SJSA1 (cell line): Measurements from ENCODE around the gene AFP. TPM values are rescaled to one million over a fixed set of nuclear protein-coding genes. Genes with fewer than 3 reads are reported as not detected.

ENCODE experiments used
- DNase-seq, 2 experiments: peaks; one replicate each; pipeline ENCODE4 v3.0.0-alpha.2; 2015 to 2020; ENCODE audit warnings: low spot score in 2 of 2, low read depth in 1 of 2
- H3K27ac ChIP-seq: fragments of 250-450 bp; sonication (Bioruptor Pico); 2 replicates; pipeline ENCODE4 v1.5.1; 2020; ENCODE audit warnings: mild to moderate bottlenecking, moderate library complexity
- H3K27me3 ChIP-seq: fragments of 250-450 bp; sonication (Bioruptor Pico); replicated peaks from 2 replicates; pipeline ENCODE4 v1.5.1; 2020; ENCODE audit warnings: mild to moderate bottlenecking, moderate library complexity
- H3K36me3 ChIP-seq: fragments of 250-450 bp; sonication (Bioruptor Pico); 2 replicates; pipeline ENCODE4 v1.5.1; 2020; ENCODE audit warnings: mild to moderate bottlenecking
- H3K4me1 ChIP-seq: fragments of 250-450 bp; sonication (Bioruptor Pico); replicated peaks from 2 replicates; pipeline ENCODE4 v1.6.1; 2021; ENCODE audit warnings: mild to moderate bottlenecking
- H3K4me3 ChIP-seq: fragments of 250-450 bp; sonication (Bioruptor Pico); 2 replicates; pipeline ENCODE4 v1.5.1; 2020; ENCODE audit warnings: mild to moderate bottlenecking
- H3K9me3 ChIP-seq: fragments of 250-450 bp; sonication (Bioruptor Pico); replicated peaks from 2 replicates; pipeline ENCODE4 v1.5.1; 2020; ENCODE audit warnings: mild to moderate bottlenecking
- total RNA-seq: library from RNA; depleted of rRNA; stranded (reverse); fragments of >200 nt; shearing (Covaris generic); gene quantifications from 2 replicates; pipeline ENCODE4 v1.2.3, GENCODE V29; 2014

The AFP gene
- total RNA-seq, 1 experiment from 2014 or later, result 0.74 TPM

DNA sequence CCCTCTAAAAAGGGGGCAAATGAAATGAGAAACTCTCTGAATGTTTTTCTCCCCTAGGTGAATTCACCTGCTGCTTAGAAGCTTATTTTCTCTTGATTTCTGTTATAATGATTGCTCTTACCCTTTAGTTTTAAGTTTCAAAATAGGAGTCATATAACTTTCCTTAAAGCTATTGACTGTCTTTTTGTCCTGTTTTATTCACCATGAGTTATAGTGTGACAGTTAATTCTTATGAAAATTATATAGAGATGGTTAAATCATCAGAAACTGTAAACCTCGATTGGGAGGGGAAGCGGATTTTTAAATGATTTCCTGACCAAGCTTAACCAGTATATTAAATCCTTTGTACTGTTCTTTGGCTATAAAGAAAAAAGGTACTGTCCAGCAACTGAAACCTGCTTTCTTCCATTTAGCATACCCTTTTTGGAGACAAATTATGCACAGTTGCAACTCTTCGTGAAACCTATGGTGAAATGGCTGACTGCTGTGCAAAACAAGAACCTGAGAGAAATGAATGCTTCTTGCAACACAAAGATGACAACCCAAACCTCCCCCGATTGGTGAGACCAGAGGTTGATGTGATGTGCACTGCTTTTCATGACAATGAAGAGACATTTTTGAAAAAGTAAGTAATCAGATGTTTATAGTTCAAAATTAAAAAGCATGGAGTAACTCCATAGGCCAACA lies 27.7 kb upstream of the AFP start:
- Histone ChIP-seq H3K4me1 (no peaks in the 10 kb centered on the region), H3K9me3 (no peaks in the 10 kb centered on the region), H3K27me3 (peaks cover 28% of the 10 kb centered on the region), H3K27ac (no peak overlapping the region), H3K4me3 (no peak overlapping the region), H3K36me3 (no peaks in the 10 kb centered on the region)
- DNase-seq, result no peak

DNA sequence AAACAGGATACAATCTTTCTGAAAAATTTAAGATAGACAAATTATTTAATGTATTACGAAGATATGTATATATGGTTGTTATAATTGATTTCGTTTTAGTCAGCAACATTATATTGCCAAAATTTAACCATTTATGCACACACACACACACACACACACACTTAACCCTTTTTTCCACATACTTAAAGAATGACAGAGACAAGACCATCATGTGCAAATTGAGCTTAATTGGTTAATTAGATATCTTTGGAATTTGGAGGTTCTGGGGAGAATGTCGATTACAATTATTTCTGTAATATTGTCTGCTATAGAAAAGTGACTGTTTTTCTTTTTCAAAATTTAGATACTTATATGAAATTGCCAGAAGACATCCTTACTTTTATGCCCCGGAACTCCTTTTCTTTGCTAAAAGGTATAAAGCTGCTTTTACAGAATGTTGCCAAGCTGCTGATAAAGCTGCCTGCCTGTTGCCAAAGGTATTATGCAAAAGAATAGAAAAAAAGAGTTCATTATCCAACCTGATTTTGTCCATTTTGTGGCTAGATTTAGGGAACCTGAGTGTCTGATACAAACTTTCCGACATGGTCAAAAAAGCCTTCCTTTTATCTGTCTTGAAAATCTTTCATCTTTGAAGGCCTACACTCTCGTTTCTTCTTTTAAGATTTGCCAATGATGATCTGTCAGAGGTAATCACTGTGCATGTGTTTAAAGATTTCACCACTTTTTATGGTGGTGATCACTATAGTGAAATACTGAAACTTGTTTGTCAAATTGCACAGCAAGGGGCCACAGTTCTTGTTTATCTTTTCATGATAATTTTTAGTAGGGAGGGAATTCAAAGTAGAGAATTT lies 26.8 kb upstream of the AFP start:
- Histone ChIP-seq H3K27ac (no peak overlapping the region), H3K36me3 (no peaks in the 10 kb centered on the region), H3K27me3 (peaks cover 28% of the 10 kb centered on the region), H3K4me3 (no peak overlapping the region), H3K9me3 (no peaks in the 10 kb centered on the region), H3K4me1 (no peaks in the 10 kb centered on the region)
- no peak for DNase-seq

DNA sequence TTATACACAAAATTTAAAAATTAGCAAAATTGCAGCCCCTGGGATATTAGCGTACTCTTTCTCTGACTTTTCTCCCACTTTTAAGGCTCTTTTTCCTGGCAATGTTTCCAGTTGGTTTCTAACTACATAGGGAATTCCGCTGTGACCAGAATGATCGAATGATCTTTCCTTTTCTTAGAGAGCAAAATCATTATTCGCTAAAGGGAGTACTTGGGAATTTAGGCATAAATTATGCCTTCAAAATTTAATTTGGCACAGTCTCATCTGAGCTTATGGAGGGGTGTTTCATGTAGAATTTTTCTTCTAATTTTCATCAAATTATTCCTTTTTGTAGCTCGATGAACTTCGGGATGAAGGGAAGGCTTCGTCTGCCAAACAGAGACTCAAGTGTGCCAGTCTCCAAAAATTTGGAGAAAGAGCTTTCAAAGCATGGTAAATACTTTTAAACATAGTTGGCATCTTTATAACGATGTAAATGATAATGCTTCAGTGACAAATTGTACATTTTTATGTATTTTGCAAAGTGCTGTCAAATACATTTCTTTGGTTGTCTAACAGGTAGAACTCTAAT lies 26.0 kb upstream of the AFP start:
- H3K4me1 ChIP-seq, result no peaks in the 10 kb centered on the region
- DNase-seq, result no peak
- H3K27ac ChIP-seq, result no peak overlapping the region
- H3K36me3 ChIP-seq, result no peaks in the 10 kb centered on the region
- no peaks in the 10 kb centered on the region for H3K9me3 ChIP-seq
- H3K27me3 ChIP-seq, result peaks cover 28% of the 10 kb centered on the region
- no peak overlapping the region for H3K4me3 ChIP-seq

DNA sequence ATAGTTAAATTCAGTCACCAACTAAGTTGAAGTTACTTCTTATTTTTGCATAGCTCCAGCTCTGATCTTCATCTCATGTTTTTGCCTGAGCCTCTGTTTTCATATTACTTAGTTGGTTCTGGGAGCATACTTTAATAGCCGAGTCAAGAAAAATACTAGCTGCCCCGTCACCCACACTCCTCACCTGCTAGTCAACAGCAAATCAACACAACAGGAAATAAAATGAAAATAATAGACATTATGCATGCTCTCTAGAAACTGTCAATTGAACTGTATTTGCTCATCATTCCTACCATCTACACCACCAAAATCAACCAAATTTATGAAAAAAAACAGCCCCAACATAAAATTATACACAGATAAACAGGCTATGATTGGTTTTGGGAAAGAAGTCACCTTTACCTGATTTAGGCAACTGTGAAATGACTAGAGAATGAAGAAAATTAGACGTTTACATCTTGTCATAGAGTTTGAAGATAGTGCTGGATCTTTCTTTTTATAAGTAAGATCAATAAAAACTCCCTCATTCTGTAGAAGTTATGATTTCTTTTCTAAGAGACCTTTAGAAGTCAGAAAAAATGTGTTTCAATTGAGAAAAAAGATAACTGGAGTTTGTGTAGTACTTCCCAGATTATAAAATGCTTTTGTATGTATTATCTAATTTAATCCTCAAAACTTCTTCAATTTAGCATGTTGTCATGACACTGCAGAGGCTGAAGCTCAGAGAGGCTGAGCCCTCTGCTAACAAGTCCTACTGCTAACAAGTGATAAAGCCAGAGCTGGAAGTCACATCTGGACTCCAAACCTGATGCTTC lies 24.9 kb upstream of the AFP start:
- Histone ChIP-seq H3K36me3 (no peaks in the 10 kb centered on the region), H3K27ac (no peak overlapping the region), H3K27me3 (peaks cover 28% of the 10 kb centered on the region), H3K4me3 (no peak overlapping the region), H3K4me1 (no peaks in the 10 kb centered on the region), H3K9me3 (no peaks in the 10 kb centered on the region)
- DNase-seq, result no peak

DNA sequence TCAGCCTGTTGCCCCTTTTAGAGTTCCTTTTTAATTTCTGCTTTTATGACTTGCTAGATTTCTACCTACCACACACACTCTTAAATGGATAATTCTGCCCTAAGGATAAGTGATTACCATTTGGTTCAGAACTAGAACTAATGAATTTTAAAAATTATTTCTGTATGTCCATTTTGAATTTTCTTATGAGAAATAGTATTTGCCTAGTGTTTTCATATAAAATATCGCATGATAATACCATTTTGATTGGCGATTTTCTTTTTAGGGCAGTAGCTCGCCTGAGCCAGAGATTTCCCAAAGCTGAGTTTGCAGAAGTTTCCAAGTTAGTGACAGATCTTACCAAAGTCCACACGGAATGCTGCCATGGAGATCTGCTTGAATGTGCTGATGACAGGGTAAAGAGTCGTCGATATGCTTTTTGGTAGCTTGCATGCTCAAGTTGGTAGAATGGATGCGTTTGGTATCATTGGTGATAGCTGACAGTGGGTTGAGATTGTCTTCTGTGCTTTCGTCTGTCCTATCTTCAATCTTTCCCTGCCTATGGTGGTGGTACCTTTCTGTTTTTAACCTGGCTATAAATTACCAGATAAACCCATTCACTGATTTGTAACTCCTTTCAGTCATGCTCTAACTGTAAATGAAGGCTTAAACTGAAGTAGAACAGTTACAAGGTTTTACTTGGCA lies 24.1 kb upstream of the AFP start:
- Histone ChIP-seq H3K27me3 (peaks cover 28% of the 10 kb centered on the region), H3K27ac (no peak overlapping the region)
- DNase-seq, result no peak

DNA sequence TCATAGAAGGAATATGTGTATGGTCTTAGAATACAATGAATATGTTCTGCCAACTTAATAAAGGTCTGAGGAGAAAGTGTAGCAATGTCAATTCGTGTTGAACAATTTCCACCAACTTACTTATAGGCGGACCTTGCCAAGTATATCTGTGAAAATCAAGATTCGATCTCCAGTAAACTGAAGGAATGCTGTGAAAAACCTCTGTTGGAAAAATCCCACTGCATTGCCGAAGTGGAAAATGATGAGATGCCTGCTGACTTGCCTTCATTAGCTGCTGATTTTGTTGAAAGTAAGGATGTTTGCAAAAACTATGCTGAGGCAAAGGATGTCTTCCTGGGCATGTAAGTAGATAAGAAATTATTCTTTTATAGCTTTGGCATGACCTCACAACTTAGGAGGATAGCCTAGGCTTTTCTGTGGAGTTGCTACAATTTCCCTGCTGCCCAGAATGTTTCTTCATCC lies 22.7 kb upstream of the AFP start:
- no peak for DNase-seq
- peaks cover 27% of the 10 kb centered on the region for H3K27me3 ChIP-seq
- H3K4me3 ChIP-seq, result no peak overlapping the region
- H3K36me3 ChIP-seq, result no peaks in the 10 kb centered on the region
- no peaks in the 10 kb centered on the region for H3K9me3 ChIP-seq
- no peaks in the 10 kb centered on the region for H3K4me1 ChIP-seq
- H3K27ac ChIP-seq, result no peak overlapping the region

More for the DNA sequence above, 24.1 kb upstream of the AFP start:
- H3K4me3 ChIP-seq, result no peak overlapping the region
- H3K9me3 ChIP-seq, result no peaks in the 10 kb centered on the region
- H3K4me1 ChIP-seq, result no peaks in the 10 kb centered on the region
- H3K36me3 ChIP-seq, result no peaks in the 10 kb centered on the region

DNA sequence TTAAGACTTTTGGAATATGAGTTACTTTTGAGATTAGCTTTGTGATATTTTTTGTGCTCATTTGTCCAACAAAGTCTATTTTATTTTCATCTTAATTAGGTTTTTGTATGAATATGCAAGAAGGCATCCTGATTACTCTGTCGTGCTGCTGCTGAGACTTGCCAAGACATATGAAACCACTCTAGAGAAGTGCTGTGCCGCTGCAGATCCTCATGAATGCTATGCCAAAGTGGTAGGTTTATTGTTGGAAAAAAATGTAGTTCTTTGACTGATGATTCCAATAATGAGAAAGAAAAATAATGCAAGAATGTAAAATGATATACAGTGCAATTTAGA lies 21.1 kb upstream of the AFP start:
- Histone ChIP-seq H3K4me3 (no peak overlapping the region), H3K27me3 (peaks cover 13% of the 10 kb centered on the region), H3K4me1 (no peaks in the 10 kb centered on the region)

DNA sequence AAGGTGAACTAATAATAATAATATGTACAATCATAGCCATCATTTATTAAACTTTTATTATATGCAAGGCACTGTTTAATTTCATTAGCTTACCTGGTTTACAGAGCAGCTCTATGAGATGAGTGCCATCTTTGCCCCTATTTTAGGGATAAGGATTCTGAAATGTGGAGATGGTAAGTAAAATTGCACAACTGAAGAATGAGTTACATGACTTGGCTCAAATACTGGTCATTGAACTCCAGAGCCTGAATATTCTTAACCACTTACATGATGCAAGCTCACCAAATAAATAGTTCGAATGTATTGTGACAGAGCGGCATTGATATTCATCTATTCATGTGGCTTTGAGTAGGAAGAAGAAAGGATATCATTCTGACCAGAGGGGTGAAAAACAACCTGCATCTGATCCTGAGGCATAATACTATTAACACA lies 20.2 kb upstream of the AFP start:
- no peak for DNase-seq
- Histone ChIP-seq H3K27ac (no peak overlapping the region), H3K9me3 (no peaks in the 10 kb centered on the region), H3K36me3 (no peaks in the 10 kb centered on the region), H3K4me3 (no peak overlapping the region), H3K27me3 (peaks cover 4% of the 10 kb centered on the region; the same call in 1 of the 2 replicates), H3K4me1 (no peaks in the 10 kb centered on the region)

More for the DNA sequence above, 21.1 kb upstream of the AFP start:
- H3K9me3 ChIP-seq, result no peaks in the 10 kb centered on the region
- no peak overlapping the region for H3K27ac ChIP-seq
- H3K36me3 ChIP-seq, result no peaks in the 10 kb centered on the region
- DNase-seq, result no peak

DNA sequence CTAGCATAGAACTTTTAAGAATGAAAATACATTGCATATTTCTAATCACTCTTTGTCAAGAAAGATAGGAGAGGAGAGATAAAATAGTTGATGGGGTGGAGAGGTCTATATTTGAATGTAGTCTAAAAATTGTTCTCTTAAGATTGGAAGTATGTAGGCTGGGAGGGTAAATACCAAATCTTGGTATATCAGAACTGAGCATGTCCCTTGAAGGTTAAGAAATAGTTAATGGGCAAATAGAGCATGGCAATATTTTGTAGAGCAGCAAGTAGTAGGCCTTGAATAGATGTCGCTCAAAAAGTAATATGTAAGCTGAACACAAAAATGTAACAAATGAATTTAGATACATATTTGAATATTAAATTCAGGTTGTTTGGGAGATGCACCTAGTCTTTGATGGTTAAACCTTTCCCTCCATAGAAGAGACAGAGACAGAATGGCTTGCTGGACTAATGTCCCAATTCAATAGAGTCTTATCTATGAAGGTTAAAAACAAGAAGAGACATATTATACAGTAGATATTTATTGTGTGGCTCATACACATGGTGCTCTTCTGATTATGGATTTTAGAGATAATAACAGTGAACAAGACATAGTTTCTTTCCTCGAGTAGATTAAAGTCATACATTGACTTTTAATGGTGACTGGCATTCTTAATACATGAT lies 19.5 kb upstream of the AFP start:
- no peak overlapping the region for H3K27ac ChIP-seq
- no peak for DNase-seq
- no peak overlapping the region for H3K4me3 ChIP-seq
- no peaks in the 10 kb centered on the region for H3K9me3 ChIP-seq
- H3K36me3 ChIP-seq, result no peaks in the 10 kb centered on the region
- no peaks in the 10 kb centered on the region for H3K4me1 ChIP-seq
- H3K27me3 ChIP-seq, result no peaks in the 10 kb centered on the region; the same call in 1 of the 2 replicates

DNA sequence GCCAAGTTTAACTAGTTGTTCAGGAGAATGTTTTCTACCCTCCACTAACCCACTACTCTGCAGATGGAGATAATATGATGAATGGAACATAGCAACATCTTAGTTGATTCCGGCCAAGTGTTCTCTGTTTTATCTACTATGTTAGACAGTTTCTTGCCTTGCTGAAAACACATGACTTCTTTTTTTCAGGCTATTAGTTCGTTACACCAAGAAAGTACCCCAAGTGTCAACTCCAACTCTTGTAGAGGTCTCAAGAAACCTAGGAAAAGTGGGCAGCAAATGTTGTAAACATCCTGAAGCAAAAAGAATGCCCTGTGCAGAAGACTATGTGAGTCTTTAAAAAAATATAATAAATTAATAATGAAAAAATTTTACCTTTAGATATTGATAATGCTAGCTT lies 18.7 kb upstream of the AFP start:
- Histone ChIP-seq H3K4me3 (no peak overlapping the region), H3K27me3 (no peaks in the 10 kb centered on the region; the same call in 1 of the 2 replicates), H3K36me3 (no peaks in the 10 kb centered on the region), H3K4me1 (no peaks in the 10 kb centered on the region), H3K9me3 (no peaks in the 10 kb centered on the region), H3K27ac (no peak overlapping the region)
- DNase-seq, result no peak

DNA sequence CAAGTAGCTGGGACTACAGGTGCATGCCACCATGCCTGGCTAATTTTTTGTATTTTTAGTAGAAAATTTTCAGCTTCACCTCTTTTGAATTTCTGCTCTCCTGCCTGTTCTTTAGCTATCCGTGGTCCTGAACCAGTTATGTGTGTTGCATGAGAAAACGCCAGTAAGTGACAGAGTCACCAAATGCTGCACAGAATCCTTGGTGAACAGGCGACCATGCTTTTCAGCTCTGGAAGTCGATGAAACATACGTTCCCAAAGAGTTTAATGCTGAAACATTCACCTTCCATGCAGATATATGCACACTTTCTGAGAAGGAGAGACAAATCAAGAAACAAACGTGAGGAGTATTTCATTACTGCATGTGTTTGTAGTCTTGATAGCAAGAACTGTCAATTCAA lies 18.0 kb upstream of the AFP start:
- DNase-seq, result no peak
- Histone ChIP-seq H3K27me3 (peaks cover 1% of the 10 kb centered on the region; the same call in 1 of the 2 replicates), H3K36me3 (no peaks in the 10 kb centered on the region), H3K4me1 (no peaks in the 10 kb centered on the region), H3K9me3 (no peaks in the 10 kb centered on the region), H3K27ac (no peak overlapping the region), H3K4me3 (no peak overlapping the region)

DNA sequence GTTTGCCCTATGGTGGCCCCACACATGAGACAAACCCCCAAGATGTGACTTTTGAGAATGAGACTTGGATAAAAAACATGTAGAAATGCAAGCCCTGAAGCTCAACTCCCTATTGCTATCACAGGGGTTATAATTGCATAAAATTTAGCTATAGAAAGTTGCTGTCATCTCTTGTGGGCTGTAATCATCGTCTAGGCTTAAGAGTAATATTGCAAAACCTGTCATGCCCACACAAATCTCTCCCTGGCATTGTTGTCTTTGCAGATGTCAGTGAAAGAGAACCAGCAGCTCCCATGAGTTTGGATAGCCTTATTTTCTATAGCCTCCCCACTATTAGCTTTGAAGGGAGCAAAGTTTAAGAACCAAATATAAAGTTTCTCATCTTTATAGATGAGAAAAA lies 17.3 kb upstream of the AFP start:
- H3K27me3 ChIP-seq, result peaks cover 5% of the 10 kb centered on the region; the same call in 1 of the 2 replicates
- H3K36me3 ChIP-seq, result no peaks in the 10 kb centered on the region
- H3K4me3 ChIP-seq, result no peak overlapping the region
- no peaks in the 10 kb centered on the region for H3K4me1 ChIP-seq
- no peak overlapping the region for H3K27ac ChIP-seq
- no peak for DNase-seq
- no peaks in the 10 kb centered on the region for H3K9me3 ChIP-seq
